GM18867 (cell line): Measurements from ENCODE around the gene NTN5.
"Not testable (repeated sequence)": the region's sequence is repeated elsewhere in the genome, so short reads cannot be mapped to it uniquely, and the experiment has no call there.

ENCODE experiments used
- ATAC-seq: cut with Tn5 transposase; IDR thresholded peaks from one replicate; pipeline ENCODE4 v1.9.1; 2021; ENCODE audit warnings: mild to moderate bottlenecking, moderate library complexity; ENCODE audit not compliant: unreplicated experiment

The NTN5 gene

DNA sequence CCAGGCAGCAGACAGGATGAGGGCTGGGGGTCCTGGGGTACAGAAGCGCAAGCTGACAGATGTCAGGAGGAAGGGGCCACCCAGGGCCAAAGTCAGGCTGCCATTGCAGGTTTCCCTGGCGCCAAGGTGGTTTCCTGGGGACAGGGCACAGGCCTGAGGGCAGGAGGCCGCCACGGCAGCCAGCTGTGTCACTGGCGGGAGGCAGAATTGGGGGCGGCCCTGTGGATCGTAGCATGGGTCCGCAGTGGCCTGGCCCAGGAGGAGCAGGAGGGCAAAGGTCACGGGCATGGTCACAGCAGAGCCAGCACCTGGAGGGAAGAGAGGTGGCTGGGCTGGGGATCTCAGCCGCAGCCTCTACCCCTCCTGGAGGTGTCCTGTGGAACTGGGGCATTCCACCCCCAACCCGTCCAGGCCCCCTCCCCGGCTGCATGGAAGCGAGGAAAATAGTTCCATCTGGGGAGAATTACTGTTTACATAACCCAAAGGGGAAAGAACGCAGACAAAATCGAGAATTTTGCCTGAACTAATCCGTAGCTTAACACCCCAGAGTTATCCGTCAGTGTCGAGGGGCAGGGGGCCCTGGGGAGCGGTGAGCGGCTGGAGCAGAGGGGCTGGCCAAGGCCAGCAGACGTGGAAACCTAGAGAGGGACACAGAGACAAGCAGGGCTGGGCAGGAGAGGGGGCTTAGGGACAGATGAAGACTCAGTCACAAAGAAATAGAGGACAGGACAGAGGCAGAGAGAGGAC, 1.9 kb downstream of the NTN5 start:
- ATAC-seq, result no peak

DNA sequence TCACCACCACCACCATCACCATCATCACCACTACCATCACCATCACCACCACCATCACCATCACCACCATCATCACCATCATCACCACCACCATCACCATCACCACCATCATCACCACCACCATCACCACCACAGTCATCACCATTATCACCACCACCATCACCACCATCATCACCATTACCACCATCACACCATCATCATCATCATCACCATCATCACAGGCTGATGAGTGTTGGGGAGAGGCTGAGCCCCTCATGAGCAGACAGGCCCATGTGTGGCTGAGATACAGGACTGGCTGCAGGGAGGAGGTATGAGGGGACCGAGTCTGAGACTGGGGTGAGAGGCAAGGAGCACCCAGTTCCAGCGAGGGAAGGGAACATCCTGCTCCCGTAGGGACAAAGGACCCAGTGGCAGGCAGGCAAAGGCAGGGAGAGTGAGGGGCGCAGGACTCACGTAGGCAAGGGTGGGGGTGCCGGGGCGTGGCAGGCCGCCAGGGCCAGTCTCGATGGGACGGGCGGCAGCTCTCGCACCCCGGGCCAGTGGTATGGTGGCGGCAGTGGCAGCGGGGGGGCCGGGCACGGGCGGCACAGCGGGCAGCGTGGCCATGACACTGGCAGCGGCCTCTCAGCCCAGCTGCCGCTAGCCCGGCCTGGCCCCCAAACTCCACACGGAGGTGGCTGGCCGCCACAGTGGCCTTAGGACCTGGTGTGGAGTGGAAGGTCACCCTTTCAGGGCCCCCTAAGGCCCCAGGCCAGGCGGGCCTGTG, 2.7 kb downstream of the NTN5 start:
- no peak for ATAC-seq

DNA sequence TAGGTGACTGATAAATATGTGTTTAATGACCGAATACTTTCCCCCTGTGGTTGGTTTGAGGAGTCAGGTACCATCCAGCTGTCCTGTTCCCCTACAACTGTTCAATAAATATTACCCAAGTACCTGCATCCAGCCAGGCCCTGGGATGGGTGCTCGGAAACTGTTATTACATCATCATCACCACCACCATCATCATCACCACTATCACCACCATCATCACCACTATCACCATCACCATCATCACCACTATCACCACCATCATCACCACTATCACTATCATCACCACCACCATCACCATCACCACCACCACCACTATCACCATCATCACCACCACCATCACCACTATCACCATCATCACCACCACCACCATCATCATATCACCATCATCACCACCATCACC, 4.1 kb downstream of the NTN5 start:
- no peak for ATAC-seq

DNA sequence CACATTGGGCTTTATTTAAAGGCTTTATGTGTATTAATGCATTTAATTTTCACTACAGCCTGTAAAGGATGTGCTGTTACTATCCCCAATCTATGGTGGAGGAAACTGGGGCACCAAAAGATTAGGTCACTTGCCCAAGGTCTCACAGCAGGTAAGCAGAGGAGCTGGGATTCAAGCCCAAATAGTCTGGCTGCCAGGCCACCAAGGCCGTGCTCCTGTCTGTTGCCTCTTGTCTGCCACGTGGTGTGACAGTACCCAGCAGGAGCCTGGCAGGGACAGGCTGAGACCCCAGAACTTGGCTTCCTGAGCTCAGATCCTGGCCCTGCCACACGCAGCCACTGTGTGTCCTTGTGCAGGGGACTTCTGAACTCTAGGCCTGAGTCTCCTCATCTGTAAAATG, 4.5 kb downstream of the NTN5 start:
- ATAC-seq, result no peak

DNA sequence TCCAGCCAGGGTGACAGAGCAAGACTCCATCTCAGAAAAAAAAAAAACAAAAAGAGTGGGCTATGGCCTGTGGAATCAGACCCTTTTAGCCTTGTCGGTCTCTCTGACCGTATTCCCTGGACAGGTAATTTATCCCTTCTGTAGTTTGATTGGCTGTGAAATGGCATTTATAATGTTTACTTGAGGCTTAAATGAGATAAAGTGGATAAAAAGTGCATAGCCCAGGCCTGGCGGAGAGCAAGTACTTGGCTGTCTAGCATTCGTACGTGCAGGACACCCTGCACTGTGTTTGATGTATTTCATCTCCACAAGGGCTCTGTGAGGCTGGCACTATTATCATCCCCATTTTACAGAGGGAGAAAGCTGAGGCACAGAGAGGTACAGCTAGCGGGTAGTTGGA, 7.0 kb downstream of the NTN5 start:
- no peak for ATAC-seq

DNA sequence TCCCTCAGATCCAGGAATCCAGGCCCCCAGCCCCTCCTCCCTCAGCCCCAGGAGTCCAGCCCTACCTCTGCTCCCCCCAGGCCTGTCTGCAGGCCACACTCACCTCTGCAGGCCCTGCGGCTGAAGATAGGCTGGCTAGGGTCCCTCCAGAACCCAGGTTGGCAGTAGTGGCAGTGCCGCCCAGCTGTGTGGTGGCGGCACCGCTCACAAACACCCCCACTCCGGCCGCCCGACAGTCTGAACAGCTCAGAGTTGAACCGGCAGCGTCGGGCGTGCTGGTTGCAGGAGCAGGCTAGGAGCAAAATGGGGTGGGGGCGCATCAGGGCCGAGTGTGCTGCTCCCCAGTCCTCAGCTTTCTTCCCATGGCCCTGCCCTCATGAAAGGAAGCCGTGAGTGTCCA, 8.3 kb downstream of the NTN5 start:
- ATAC-seq, result no peak

DNA sequence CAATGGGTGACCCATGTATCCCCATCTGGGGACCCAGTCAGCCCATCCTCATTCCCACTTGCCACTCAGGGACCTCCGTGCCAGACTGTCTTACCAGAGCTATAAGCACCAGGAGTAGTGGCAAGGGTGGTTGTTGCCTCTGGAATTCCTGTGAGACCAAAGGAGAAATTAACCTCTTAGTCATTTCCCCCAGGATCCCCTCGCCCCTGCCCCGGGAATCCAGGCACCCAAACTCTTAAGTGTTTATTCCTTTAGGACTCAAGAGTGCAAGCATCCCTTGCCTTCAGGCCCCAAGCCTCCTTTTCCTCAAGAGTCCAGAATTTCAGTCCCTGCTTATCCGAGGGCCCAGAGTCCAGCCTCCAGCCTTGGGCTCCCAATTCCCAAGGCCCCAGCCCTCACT, 9.2 kb downstream of the NTN5 start:
- no peak for ATAC-seq

DNA sequence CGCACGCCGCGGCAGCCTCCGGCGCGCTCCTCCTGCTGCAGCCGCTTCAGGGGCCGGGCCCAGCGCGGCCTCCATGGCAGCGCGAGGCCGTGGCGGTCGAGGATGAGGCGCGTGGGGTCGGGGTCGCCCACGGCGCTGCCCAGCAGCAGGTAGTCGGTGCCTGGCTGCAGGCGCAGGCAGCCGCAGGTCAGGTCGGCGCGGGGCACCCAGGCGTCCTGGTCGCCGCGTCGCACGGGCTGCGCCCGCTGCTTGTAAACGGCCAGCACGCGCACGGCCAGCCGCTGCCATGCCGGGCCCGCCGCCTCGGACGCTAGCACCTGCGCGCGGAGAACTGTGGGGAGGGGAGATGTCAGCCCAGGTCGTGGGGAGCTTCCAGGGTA, 11.1 kb downstream of the NTN5 start:
- ATAC-seq, result no peak

DNA sequence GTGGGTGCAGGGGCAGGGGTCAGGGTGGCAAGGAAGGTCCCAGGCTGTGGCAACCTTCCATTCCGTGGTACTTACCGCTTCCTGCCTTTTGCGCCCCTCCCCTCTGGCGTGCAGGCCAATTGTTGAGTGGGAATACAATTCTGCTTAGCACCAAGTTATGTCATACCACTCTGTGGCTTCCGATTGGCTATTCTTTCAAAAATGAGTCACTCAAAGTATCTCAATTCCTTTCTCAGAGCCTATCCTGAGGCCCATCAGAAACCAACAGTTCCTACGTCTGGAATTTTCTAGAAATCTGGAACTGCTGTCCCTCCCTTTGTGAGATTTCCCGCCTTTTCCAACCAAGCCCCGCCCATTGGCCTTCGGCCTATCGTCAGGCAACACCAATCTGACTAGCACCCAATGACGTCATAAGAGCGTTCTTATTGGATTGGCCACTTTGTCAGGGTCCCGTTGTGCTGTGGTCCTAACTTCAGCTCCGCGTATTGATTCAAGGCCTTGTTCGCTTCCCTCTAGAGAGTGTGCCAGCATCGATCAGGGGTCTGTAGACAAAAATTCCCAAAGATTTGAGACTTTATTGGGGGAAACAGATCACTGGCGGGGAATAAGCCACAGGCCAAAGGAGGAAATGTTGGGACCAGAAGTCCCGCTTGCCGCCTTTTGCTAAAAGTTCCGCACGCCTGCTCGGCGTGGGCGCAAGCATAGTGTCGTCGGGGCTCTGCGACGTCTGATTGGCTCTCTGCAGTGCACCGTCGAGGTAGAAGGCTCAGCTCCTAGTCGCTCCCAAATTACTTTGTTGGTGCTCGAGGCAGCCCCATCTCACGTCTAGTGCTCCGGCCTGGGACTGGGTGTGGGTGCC, 11.7 kb downstream of the NTN5 start:
- ATAC-seq, result peak; percentile 79

DNA sequence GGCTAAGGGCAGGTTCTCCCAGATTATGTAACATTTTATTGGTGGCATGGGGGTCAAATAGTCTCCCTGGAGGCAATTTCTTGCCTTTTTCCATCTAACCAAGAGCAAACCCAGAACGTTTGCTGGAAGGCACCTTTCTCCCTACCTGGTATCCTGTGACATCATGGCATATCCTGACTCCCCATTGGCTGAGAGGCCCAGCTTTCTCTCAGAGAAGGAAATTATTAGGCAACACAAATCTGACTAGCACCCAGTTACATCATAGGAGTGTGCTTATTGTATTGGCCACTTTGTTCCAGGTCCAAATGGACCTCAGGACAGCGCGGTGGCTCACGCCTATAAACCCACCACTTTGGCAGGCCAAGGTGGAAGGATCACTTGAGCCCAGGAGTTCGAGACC, 13.0 kb downstream of the NTN5 start:
- no peak for ATAC-seq

DNA sequence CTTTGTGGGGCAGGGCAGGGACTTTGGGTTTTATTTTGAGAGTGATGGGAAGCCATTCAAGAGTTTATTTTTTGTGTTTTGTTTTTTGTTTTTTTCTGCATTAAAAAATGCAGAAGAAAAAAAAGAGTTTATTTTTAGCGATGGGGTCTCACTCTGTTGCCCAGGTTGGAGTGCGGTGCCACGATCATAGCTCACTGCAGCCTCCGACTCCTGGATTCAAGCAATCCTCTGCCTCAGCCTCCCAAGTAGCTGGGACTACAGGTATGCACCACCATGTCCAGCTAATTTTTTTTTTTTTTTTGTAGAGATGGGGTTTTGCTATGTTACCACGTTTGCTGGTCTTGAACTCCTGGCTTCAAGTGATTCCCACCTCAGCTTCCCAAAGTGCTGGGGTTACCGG, 14.3 kb downstream of the NTN5 start:
- ATAC-seq, result no peak

DNA sequence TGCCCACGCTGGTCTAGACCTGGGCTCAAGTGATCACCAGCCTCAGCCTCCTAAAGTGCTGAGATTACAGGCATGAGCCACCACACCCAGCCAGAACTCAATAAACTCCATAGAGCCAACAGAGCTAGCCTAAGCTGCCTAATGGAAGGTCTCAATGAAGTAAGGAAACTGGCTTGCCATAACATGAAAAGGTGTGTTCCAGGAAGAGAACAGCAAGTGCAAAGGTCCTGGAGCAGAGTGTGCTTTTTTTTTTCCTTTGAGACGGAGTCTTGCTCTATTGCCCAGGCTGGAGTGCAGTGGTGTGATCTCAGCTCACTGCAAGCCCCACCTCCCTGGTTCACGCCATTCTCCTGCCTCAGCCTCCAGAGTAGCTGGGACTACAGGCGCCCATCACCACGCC, 15.0 kb downstream of the NTN5 start:
- not testable (repeated sequence) for ATAC-seq

DNA sequence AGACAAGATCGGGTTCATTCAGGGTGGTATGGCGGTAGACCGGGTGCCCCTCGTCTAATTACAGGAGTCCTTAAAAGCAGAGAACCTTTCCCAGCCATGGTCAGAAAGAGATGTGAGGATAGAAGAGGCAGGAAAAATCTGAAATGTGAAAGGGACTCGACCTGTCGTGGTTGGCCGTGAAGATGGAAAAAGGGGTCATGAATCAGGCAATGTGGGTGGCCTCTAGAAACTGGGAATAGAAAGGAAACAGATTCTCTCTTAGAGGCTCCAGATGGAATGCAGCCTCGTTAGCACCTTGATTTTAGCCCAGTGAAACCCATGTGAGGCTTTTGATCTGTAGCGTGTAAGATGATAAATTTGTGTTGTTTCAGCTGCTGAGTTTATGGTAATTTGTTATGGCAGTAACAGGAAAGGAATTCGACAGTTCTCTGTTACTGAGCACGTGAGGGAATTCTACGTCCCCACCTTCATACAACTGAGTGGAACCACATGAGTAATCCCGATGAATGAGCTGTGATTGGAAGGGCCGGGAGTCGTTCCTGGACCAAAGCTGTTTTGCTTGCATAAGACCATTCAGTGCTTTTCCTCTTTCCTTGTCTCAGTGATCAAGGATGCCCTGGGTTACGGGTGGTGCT, 15.9 kb downstream of the NTN5 start:
- ATAC-seq, result no peak

DNA sequence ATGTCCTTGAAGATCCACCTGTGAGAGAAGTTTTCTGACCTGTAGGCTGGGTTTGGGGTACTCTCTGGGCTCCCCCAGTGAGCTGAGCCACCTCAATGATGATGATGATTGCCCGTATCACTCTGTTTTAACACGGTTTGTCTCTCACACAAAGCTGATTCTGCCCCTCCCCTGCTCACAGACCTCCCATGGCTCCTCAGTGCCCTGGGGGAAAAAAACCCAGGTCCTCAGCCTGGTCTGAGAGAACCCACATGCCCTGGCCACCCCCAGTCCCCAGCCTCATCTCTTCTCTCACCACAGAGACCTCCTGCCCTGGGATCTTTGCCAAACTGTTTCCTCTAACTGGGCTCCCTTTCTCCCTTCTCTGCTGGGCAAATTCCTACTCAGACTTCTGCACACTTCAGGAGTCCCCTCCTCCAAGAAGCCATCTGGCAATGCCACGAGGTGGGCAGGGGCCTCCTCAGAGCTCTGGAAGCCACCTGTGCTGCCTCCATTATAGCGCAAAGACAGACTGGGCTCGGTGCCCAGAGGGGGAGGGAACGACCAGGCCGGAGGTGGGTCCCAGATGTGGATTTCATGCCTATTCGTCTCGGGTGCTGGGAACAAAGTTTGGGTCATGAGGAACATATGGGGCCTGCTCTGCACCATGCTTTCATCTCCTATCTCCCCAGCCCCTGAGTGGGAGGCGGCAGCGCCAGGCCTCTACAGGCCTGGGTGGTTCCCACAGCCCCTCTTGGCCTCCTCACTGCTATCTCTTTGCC, 18.3 kb downstream of the NTN5 start:
- ATAC-seq, result no peak

DNA sequence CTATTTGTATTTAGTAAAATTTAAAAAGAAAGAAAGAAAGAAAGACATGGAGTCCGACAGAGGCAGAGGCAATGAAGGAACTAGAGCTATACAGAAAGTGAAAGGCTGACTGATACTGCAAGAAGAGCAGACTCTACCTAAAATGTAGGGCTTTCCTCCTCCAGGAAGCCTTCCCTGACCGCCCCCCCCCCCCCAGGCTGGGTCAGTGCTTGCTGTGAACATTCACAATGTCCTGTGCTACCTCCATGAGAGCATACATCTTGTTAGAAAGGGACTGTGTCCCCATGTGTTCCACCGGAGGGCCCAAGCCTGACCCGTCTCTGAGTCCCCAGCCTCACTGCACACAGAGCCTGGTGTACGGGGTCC, 21.2 kb downstream of the NTN5 start:
- no peak for ATAC-seq

DNA sequence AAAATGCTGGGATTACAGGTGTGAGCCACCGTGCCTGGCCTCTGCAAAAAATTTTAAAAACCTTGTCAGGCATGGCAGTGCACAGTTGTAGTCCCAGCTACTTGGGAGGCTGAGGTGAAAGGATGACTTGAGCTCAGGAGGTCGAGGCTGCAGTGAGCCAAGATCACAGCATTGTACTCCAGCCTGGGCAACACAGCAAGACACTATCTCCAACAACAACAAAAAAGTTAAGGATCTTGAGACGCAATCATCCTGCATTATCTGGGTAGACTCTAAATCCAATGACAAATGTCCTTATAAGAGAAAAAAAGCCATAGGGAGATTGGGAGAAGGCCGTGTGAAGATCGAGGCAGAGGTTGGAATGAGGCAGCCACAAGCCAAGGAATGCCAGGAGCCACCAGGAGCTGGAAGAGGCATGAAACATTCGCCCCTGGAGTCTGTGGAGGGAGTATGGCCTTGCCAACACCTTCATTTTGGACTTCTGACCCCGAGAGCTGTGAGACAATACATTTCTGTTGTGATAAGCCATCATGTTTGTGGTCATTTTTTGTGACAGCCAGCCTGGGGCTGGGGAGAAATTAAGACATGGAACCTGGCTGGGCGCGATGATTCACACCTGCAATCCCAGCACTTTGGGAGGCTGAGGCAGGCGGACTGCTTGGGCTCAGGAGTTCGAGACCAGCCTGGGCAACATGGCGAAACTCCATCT, 21.7 kb downstream of the NTN5 start:
- ATAC-seq, result no peak

DNA sequence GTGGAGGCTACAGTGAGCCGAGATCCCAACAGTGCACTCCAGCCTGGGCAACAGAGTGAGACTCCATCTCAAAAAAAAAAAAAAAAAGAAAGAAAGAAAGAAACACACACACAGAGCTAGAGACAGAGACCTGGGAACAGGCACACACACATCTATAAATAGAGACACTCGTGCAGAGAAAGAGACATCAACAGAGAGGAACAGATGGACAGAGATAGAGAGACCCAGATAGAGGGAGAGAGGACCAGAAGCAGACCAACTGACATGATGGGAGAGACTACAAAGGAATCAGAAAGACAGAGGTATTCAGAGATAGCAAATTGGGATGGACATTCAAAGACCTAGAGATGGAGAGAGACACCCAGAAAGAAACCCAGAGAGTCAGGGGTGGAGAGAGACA, 24.7 kb downstream of the NTN5 start:
- no peak for ATAC-seq

DNA sequence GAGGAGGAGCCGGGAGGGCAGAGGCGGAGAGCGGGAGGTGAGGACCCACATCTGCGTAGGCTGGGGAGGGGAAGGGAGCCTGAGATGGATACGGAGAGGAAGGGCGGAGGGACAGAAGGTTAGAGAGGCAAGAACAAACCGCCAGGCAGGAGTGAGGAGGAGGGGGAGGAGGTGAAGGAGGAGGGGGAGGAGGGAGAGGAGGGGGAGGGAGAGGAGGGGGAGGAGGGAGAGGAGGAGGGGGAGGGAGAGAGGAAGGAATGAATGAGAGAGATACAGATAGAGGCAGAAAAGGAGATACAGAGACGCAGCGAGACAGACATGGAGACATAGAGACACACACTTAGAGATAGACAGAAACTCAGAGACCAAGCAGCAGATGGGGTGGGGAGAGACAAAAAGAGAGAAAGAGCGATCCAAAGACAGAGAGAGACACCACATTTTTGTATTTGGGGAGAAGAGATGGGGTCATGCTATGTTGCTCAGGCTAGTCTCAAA, 26.0 kb downstream of the NTN5 start:
- ATAC-seq, result no peak

DNA sequence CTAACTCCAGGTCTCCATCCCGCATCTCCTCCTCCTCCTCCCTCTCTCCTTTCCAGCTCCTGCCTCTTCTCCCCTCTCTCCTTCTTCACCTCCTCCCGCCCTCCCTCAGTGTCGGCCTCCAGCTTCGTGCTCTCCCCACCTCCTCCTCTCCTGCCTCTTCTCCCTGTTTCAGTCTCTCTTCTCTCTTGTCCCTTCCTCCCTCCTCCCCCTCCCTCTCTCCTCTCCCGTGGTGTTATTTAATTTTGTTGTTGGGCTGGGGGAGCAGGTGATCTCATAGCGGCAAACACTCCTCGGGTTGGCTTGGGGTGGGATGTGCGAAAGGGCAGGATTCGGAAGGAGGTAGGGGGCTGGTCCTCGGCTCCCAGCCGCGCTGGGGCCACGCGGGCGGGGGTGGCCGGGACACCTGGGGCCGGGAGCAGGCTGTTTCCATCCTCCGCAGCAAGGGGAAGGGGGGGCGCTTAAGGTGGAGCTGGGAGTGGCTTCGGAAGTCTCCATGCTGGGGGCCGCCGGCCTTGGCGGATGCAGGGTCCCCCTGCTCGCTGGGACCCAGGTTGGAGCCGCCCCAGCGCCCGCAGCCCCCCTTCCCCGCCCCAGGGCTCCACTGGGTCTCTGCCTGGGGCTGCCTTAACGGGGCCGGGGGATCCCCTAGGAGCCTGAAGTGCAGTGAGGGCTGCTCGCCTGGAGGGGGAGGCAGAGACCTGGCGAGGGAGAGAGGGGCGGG, 26.7 kb downstream of the NTN5 start, which contains the start of gene CA11:
CA11 (minus strand) TSS at position 187 of the 721 bp plus-strand sequence. CDS start 555 bp downstream, outside the sequence.
- ATAC-seq, result peak; percentile 67
